GM21447 (cell line): ENCODE measurements around the gene C4orf46.
A peak's percentile ranks its signal among the peaks of the same experiment; 100 is the strongest.
"Not testable (repeated sequence)": the region's sequence is repeated elsewhere in the genome, so short reads cannot be mapped to it uniquely, and the experiment has no call there.

Experiments
- ATAC-seq: cut with Tn5 transposase; IDR thresholded peaks from one replicate; pipeline ENCODE4 v1.9.1; 2021; ENCODE audit not compliant: unreplicated experiment

The C4orf46 gene

GRCh38 chr4:158671665-158671914 lies at the start of gene C4orf46:
C4orf46 (minus strand) TSS chr4:158671887; CDS start chr4:158671801, 86 bp downstream.
- ATAC-seq = no peak

- no peak for ATAC-seq
These were observed 44.1 kb upstream of the C4orf46 start for GRCh38 chr4:158715802-158716201.

- no peak for ATAC-seq
These were observed 43.2 kb upstream of the C4orf46 start for GRCh38 chr4:158714937-158715336.

GRCh38 chr4:158712622-158713021 lies 40.9 kb upstream of the C4orf46 start:
- not testable (repeated sequence) for ATAC-seq

GRCh38 chr4:158710814-158711213 lies 39.1 kb upstream of the C4orf46 start:
- no peak for ATAC-seq

- no peak for ATAC-seq
These were observed 32.6 kb upstream of the C4orf46 start for GRCh38 chr4:158704274-158704673.

GRCh38 chr4:158688813-158689212 lies 17.1 kb upstream of the C4orf46 start:
- ATAC-seq = no peak

- ATAC-seq = no peak
These were observed 10.4 kb upstream of the C4orf46 start for GRCh38 chr4:158682066-158682465.

- ATAC-seq = no peak
These were observed 9.9 kb upstream of the C4orf46 start for GRCh38 chr4:158681629-158682028.

GRCh38 chr4:158678767-158679166 lies 7.1 kb upstream of the C4orf46 start:
- no peak for ATAC-seq

- no peak for ATAC-seq
These were observed 4.4 kb upstream of the C4orf46 start for GRCh38 chr4:158676076-158676475.

GRCh38 chr4:158673633-158674032 lies 1.9 kb upstream of the C4orf46 start:
- no peak for ATAC-seq

- ATAC-seq = peak; percentile 87
These were observed 474 bp upstream of the C4orf46 start, which contains the start of gene ETFDH for GRCh38 chr4:158671915-158672806. ETFDH (plus strand) TSS chr4:158672296; CDS start chr4:158672457, 161 bp downstream.

- peak; percentile 30 for ATAC-seq
These were observed 567 bp downstream of the C4orf46 start for GRCh38 chr4:158670975-158671664.

- ATAC-seq = no peak
These were observed 2.4 kb downstream of the C4orf46 start for GRCh38 chr4:158669310-158669709.

GRCh38 chr4:158667651-158668198 lies 4.0 kb downstream of the C4orf46 start:
- ATAC-seq = no peak

- ATAC-seq = no peak
These were observed 4.8 kb downstream of the C4orf46 start for GRCh38 chr4:158666892-158667291.

- ATAC-seq = no peak
These were observed 6.9 kb downstream of the C4orf46 start for GRCh38 chr4:158664806-158665205.

GRCh38 chr4:158663707-158664625 lies 7.7 kb downstream of the C4orf46 start:
- not testable (repeated sequence) for ATAC-seq

- not testable (repeated sequence) for ATAC-seq
These were observed 8.4 kb downstream of the C4orf46 start for GRCh38 chr4:158663255-158663654.

- ATAC-seq = no peak
These were observed 14.4 kb downstream of the C4orf46 start for GRCh38 chr4:158657291-158657690.
